Cardiac muscle cell (in vitro differentiated cells and primary cell): Measurements from ENCODE around the gene MPL. TPM values are rescaled to one million over a fixed set of nuclear protein-coding genes. Genes with fewer than 3 reads are reported as not detected.

ENCODE experiments used
- DNase-seq, 2 donors: peaks; one replicate each; pipeline versions ENCODE4 v3.0.0 to v3.0.0-alpha.2; 2010 to 2017; ENCODE audit warnings: low read depth in 1 of 2, low spot score in 1 of 2
- H3K27ac ChIP-seq: fragments of 200-600 bp; sonication (generic); 2 replicates; pipeline ENCODE4 v1.5.1; 2016
- H3K27me3 ChIP-seq: fragments of 200-600 bp; sonication (generic); 2 replicates; pipeline ENCODE4 v1.6.0; 2016; ENCODE audit warnings: control low read depth
- H3K36me3 ChIP-seq: fragments of 200-600 bp; sonication (generic); 2 replicates; pipeline ENCODE4 v1.5.1; 2016; ENCODE audit warnings: control low read depth
- H3K4me1 ChIP-seq: fragments of 200-600 bp; sonication (generic); 2 replicates; pipeline ENCODE4 v1.8.1; 2017; ENCODE audit warnings: low read depth, mild to moderate bottlenecking, mixed run types
- H3K4me3 ChIP-seq: fragments of 200-600 bp; sonication (generic); 2 replicates; pipeline ENCODE4 v1.5.1; 2016; ENCODE audit warnings: mild to moderate bottlenecking
- H3K9me3 ChIP-seq: fragments of 200-600 bp; sonication (generic); 2 replicates; pipeline ENCODE4 v1.5.1; 2017; ENCODE audit warnings: low read depth, mild to moderate bottlenecking, control low read depth
- polyA plus RNA-seq: library from polyadenylated mRNA; unstranded; fragments of >200 nt; fragmentation: Nextera tagmentation; extraction: Ambion mirVana; gene quantifications from 2 replicates; pipeline ENCODE4 v1.2.1, GENCODE V29; 2016
- total RNA-seq: library from RNA; depleted of rRNA; stranded (reverse); fragments of >200 nt; gene quantifications from 2 replicates; pipeline ENCODE4 v1.2.3, GENCODE V29; 2016
- TF ChIP-seq, protein P1 (sequence below): IDR thresholded peaks from 2 replicates; pipeline ENCODE4 v1.5.1; 2012; ENCODE audit warnings: low read depth, mild to moderate bottlenecking, low read length

Gene MPL
- total and polyA plus RNA-seq, 2 experiments from 2014 or later, result not detected

DNA sequence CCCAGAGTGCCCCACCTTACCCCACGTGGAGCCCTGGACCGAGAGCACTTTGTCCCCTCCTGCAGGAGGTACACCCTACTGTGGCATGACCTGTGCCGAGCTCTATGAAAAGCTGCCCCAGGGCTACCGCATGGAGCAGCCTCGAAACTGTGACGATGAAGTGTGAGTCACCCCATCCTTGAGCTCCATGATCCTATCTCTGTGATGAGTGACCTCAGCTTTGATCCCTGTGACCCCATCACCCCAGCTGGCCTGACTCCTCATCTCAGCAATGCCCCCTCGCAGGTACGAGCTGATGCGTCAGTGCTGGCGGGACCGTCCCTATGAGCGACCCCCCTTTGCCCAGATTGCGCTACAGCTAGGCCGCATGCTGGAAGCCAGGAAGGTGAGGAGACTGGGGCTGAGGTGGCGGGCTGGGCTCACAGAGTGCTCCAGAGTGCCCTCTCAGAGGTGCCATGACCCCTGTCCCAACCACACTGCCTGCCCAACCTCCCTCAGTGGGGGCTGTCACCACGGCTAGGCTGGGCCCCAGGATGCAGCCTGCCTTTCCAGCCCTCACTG is 16.2 kb upstream of the MPL start:
- no peaks in the 10 kb centered on the region for H3K4me1 ChIP-seq
- H3K4me3 ChIP-seq, result no peak overlapping the region
- no peaks in the 10 kb centered on the region for H3K36me3 ChIP-seq
- H3K27me3 ChIP-seq, result no peaks in the 10 kb centered on the region
- TF ChIP-seq, protein P1, sequence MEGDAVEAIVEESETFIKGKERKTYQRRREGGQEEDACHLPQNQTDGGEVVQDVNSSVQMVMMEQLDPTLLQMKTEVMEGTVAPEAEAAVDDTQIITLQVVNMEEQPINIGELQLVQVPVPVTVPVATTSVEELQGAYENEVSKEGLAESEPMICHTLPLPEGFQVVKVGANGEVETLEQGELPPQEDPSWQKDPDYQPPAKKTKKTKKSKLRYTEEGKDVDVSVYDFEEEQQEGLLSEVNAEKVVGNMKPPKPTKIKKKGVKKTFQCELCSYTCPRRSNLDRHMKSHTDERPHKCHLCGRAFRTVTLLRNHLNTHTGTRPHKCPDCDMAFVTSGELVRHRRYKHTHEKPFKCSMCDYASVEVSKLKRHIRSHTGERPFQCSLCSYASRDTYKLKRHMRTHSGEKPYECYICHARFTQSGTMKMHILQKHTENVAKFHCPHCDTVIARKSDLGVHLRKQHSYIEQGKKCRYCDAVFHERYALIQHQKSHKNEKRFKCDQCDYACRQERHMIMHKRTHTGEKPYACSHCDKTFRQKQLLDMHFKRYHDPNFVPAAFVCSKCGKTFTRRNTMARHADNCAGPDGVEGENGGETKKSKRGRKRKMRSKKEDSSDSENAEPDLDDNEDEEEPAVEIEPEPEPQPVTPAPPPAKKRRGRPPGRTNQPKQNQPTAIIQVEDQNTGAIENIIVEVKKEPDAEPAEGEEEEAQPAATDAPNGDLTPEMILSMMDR, result no peak
- H3K9me3 ChIP-seq, result no peaks in the 10 kb centered on the region
- no peak overlapping the region for H3K27ac ChIP-seq
- DNase-seq, result no peak

DNA sequence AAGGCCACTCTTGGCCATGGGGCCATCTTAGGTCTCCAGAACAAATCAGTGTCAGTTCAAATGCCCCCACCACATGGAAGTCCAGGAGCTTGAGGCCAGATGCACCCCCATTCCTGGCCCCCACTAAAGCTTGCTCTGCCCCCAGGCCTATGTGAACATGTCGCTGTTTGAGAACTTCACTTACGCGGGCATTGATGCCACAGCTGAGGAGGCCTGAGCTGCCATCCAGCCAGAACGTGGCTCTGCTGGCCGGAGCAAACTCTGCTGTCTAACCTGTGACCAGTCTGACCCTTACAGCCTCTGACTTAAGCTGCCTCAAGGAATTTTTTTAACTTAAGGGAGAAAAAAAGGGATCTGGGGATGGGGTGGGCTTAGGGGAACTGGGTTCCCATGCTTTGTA is 15.1 kb upstream of the MPL start:
- no peak for DNase-seq
- H3K27me3 ChIP-seq, result no peaks in the 10 kb centered on the region
- H3K4me3 ChIP-seq, result no peak overlapping the region
- TF ChIP-seq, protein P1, result no peak
- no peaks in the 10 kb centered on the region for H3K4me1 ChIP-seq
- H3K27ac ChIP-seq, result no peak overlapping the region
- H3K36me3 ChIP-seq, result no peaks in the 10 kb centered on the region
- no peaks in the 10 kb centered on the region for H3K9me3 ChIP-seq

DNA sequence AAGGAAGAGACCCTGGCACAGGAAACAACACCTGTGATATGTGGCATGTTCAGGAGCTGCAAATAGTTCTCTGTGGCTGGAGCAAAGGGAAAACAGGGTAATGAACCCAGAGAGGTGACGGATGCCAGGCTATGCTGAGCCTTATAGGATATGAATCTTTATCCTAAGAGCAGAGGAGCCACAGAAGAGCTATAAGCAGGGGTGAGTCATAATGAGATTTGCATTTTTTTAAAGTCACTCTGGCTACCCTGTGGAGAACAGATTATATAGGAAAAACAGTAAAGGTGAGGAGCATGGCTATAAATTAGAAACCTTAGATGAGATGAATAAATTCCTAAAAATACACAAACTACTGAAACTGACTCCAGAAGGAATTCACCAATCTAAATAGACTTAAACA is 12.8 kb upstream of the MPL start:
- DNase-seq, result no peak
- TF ChIP-seq, protein P1, result no peak
- H3K36me3 ChIP-seq, result no peaks in the 10 kb centered on the region

DNA sequence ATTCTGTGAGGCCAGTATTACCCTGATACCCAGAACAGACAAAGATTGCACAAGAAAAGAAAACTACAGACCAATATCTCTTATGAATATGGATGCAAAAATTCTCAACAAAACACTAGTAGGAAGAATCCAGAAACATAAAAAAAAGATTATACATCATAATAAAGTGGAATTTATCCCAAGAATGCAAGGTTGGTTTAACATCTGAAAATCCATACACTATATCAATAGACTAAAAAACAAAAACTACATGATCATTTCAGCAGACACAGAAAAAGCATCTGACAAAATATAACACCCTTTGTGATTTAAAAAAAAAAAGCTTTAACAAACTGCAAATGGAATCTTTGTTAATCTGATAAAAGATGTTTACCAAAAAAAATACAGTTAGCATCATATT is 12.2 kb upstream of the MPL start:
- H3K27me3 ChIP-seq, result no peaks in the 10 kb centered on the region
- H3K36me3 ChIP-seq, result no peaks in the 10 kb centered on the region
- no peaks in the 10 kb centered on the region for H3K9me3 ChIP-seq
- no peaks in the 10 kb centered on the region for H3K4me1 ChIP-seq
- H3K4me3 ChIP-seq, result no peak overlapping the region
- no peak for DNase-seq
- TF ChIP-seq, protein P1, result no peak
- no peak overlapping the region for H3K27ac ChIP-seq

More for the DNA sequence above, 12.8 kb upstream of the MPL start:
- Histone ChIP-seq H3K4me3 (no peak overlapping the region), H3K27ac (no peak overlapping the region), H3K27me3 (no peaks in the 10 kb centered on the region), H3K9me3 (no peaks in the 10 kb centered on the region), H3K4me1 (no peaks in the 10 kb centered on the region)

DNA sequence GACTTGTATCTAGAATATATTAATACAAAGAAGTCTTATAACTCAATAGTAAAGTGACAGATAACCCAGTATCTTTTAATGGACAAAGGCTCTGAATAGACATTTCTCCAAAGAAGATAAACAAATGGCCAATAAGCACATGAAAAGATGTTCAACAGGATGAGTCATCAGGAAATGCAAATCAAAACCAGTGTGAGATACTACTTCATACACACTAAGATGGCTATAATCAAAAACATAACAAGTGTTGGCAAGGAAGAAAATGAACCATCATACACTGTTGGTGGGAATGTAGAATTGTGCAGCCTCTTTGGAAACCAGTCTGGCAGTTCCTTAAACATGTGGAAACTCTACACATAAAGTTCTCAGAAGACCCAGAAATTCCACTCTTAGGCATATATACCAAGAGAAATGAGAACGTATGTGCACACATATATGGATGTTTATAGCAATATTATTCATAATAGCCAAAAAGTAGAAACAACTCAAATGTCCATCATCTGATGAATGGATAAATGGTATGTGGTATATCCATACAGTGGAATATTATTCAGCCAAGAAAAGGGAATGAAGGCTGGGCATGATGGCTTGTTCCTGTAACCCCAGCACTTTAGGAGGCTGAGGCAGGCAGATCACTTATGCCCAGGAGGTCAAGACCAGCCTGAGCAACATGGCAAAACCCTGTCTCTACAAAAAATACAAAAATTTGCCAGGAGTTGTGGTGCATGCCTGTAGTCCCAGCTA is 9.9 kb upstream of the MPL start:
- no peak overlapping the region for H3K4me3 ChIP-seq
- no peaks in the 10 kb centered on the region for H3K4me1 ChIP-seq
- H3K27ac ChIP-seq, result no peak overlapping the region
- TF ChIP-seq, protein P1, result no peak
- no peaks in the 10 kb centered on the region for H3K27me3 ChIP-seq
- no peaks in the 10 kb centered on the region for H3K36me3 ChIP-seq
- DNase-seq, result no peak
- no peaks in the 10 kb centered on the region for H3K9me3 ChIP-seq
